GM12891 (cell line): ENCODE data around the gene FBLN2.
A peak's percentile ranks its signal among the peaks of the same experiment; 100 is the strongest.

Experiments used
- DNase-seq: peaks from one replicate; pipeline ENCODE4 v3.0.0; 2011; ENCODE audit warnings: low spot score; ENCODE audit not compliant: insufficient read length
- FAIRE-seq: peaks from 2 replicates; lab custom pipeline; 2011; peaks lifted over from hg19 to GRCh38; lab: Jason Lieb, UNC
- PAX5 ChIP-seq: IDR thresholded peaks from 2 replicates; pipeline ENCODE4 v1.6.1; 2011; ENCODE audit warnings: low read length, moderate library complexity, mild to moderate bottlenecking; ENCODE audit not compliant: insufficient read depth, severe bottlenecking
- POLR2A ChIP-seq: IDR thresholded peaks from 2 replicates; pipeline ENCODE4 v1.6.1; 2011; ENCODE audit warnings: low read depth, low read length, control low read depth
- POLR2AphosphoS5 ChIP-seq: IDR thresholded peaks from 2 replicates; pipeline ENCODE4 v1.6.1; 2011; ENCODE audit warnings: low read depth, low read length, control low read depth
- POU2F2 ChIP-seq: IDR thresholded peaks from 2 replicates; pipeline ENCODE4 v1.6.1; 2011; ENCODE audit warnings: low read depth, mild to moderate bottlenecking, control low read depth, low read length, moderate library complexity
- SPI1 ChIP-seq: IDR thresholded peaks from 2 replicates; pipeline ENCODE4 v1.6.1; 2011; ENCODE audit warnings: low read depth, low read length, control low read depth
- TAF1 ChIP-seq: IDR thresholded peaks from 2 replicates; pipeline ENCODE4 v1.6.1; 2011; ENCODE audit warnings: low read depth, low read length, control low read depth

Gene FBLN2

GRCh38 chr3:13617097-13617738, 68.3 kb downstream of the FBLN2 start:
- DNase-seq = no peak
- FAIRE-seq = peak; percentile 5
- TF ChIP-seq TAF1 = no peak
- TF ChIP-seq POLR2A = no peak
- no peak for TF ChIP-seq POU2F2
- TF ChIP-seq POLR2AphosphoS5 = no peak
- no peak for TF ChIP-seq SPI1
- no peak for TF ChIP-seq PAX5

- TF ChIP-seq PAX5 = no peak
- TF ChIP-seq POLR2A = no peak
- TF ChIP-seq TAF1 = no peak
- TF ChIP-seq POU2F2 = no peak
- TF ChIP-seq POLR2AphosphoS5 = no peak
- TF ChIP-seq SPI1 = no peak
- FAIRE-seq (no peak), DNase-seq (no peak)
These were observed 69.1 kb downstream of the FBLN2 start for GRCh38 chr3:13617981-13618380.

GRCh38 chr3:13618836-13619235, 69.9 kb downstream of the FBLN2 start:
- no peak for TF ChIP-seq SPI1
- TF ChIP-seq POLR2AphosphoS5 = no peak
- TF ChIP-seq TAF1 = no peak
- TF ChIP-seq POLR2A = no peak
- no peak for TF ChIP-seq PAX5
- TF ChIP-seq POU2F2 = no peak
- FAIRE-seq = no peak

GRCh38 chr3:13619661-13620230, 70.8 kb downstream of the FBLN2 start:
- DNase-seq (no peak), FAIRE-seq (no peak)
- TF ChIP-seq TAF1 (no peak), PAX5 (no peak), POLR2AphosphoS5 (no peak), POU2F2 (no peak), POLR2A (no peak), SPI1 (no peak)

More at GRCh38 chr3:13618836-13619235, 69.9 kb downstream of the FBLN2 start:
- no peak for DNase-seq

- FAIRE-seq (no peak), DNase-seq (no peak)
- no peak for TF ChIP-seq POU2F2
- TF ChIP-seq POLR2A = no peak
- TF ChIP-seq TAF1 = no peak
- no peak for TF ChIP-seq SPI1
- TF ChIP-seq PAX5 = no peak
- no peak for TF ChIP-seq POLR2AphosphoS5
These were observed 71.4 kb downstream of the FBLN2 start for GRCh38 chr3:13620281-13620680.

GRCh38 chr3:13620776-13621365, 71.9 kb downstream of the FBLN2 start:
- TF ChIP-seq POU2F2 (no peak), POLR2AphosphoS5 (no peak), PAX5 (no peak), POLR2A (no peak), SPI1 (no peak), TAF1 (no peak)
- FAIRE-seq (no peak), DNase-seq (no peak)

GRCh38 chr3:13621381-13622221, 72.7 kb downstream of the FBLN2 start:
- no peak for FAIRE-seq
- no peak for TF ChIP-seq SPI1
- TF ChIP-seq POLR2AphosphoS5 = no peak
- no peak for TF ChIP-seq PAX5
- TF ChIP-seq POLR2A = no peak
- no peak for TF ChIP-seq POU2F2
- no peak for DNase-seq

- TF ChIP-seq SPI1 (no peak), TAF1 (no peak), POU2F2 (no peak), POLR2AphosphoS5 (no peak), PAX5 (no peak), POLR2A (no peak)
- DNase-seq = no peak
- FAIRE-seq = no peak
These were observed 73.4 kb downstream of the FBLN2 start for GRCh38 chr3:13622356-13622755.
